GM06990 (cell line): ENCODE results near the gene VPS11.
"Not testable (repeated sequence)": the region's sequence is repeated elsewhere in the genome, so short reads cannot be mapped to it uniquely, and the experiment has no call there.

Source experiments
- DNase-seq: peaks from one replicate; pipeline ENCODE4 v3.0.0-alpha.2; 2011; ENCODE audit not compliant: insufficient read length; ENCODE audit errors: extremely low read depth
- H3K27me3 ChIP-seq: replicated peaks from 2 replicates; pipeline ENCODE4 v1.6.0; 2011; ENCODE audit warnings: low read length; ENCODE audit not compliant: control insufficient read depth, insufficient read depth
- H3K36me3 ChIP-seq: 2 replicates; pipeline ENCODE4 v1.5.1; 2011; ENCODE audit warnings: low read length; ENCODE audit not compliant: control insufficient read depth, insufficient read depth
- H3K4me3 ChIP-seq: replicated peaks from 2 replicates; pipeline ENCODE4 v1.5.1; 2011; ENCODE audit warnings: low read depth, mild to moderate bottlenecking, control low read depth, low read length
- CTCF ChIP-seq: IDR thresholded peaks from 2 replicates; pipeline ENCODE4 v1.5.1; 2011; ENCODE audit warnings: low read length, control low read depth, mild to moderate bottlenecking, inconsistent platforms; ENCODE audit not compliant: insufficient read depth, poor library complexity, severe bottlenecking

The VPS11 gene

GRCh38 chr11:119056421-119056999 lies 11.1 kb upstream of the VPS11 start:
- H3K4me3 ChIP-seq, result peak overlapping the region; percentile 99
- H3K27me3 ChIP-seq, result no peaks in the 10 kb centered on the region
- peaks cover 28% of the 10 kb centered on the region for H3K36me3 ChIP-seq
- peak; percentile 62 for DNase-seq
- TF ChIP-seq CTCF, result no peak

DNA sequence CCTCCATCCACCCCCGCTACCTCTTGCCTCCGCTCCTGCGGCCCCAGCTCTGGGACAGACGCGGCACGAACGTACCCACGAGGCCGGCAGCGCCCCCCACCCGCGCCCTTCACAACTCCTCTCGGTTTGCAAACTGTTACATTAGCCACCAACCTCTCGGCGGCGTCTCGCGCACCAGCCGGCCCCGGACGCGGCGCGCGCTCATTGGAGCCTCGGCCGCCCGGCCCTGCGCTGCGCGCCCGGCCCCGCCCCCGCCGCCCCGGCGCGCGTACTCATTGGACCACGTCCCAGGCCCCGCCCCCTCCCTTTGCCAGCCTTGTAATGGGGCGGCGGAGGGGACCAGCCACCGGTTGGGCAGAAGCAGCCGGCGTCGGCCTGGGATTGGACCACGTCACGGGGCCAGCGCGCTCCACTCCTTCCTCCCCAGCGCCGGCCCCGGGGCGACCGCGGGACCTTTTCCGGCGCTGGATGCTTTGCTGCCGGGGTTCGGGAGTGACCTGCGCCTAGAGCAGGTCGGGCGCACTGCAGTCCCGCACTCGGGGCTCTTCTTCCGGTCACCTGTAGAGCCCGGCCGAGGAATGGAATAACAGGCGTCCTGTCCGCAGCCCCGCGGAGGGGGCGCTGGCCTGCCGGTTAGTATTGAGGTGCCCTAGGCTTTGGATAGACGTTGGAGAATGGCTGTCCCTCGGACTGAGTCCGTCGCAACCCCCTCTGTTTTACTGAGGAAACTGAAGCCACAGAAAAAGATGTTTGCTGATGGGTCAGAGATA lies 10.4 kb upstream of the VPS11 start, which contains the start of gene HYOU1:
Gene HYOU1, minus strand, starts transcription at position 206 of the 770 bp plus-strand sequence. CDS start 1,045 bp downstream, outside the sequence.
- peaks cover 22% of the 10 kb centered on the region for H3K36me3 ChIP-seq
- peak within 1 kb of the TSS; percentile 99 for H3K4me3 ChIP-seq
- H3K27me3 ChIP-seq, result no peaks in the 10 kb centered on the region
- peak; percentile 26 for TF ChIP-seq CTCF
- peak; percentile 97 for DNase-seq

DNA sequence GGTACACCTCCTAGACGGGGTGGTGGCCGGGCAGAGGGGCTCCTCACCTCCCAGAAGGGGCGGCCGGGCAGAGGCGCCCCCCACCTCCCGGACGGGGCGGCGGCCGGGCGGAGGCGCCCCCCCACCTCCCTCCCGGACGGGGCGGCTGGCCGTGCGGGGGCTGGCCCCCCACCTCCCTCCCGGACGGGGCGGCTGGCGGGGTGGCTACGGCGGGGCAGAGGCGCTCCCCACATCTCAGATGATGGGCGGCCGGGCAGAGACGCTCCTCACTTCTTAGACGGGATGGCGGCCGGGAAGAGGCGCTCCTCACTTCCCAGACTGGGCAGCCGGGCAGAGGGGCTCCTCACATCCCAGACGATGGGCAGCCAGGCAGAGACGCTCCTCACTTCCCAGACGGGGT lies 8.5 kb upstream of the VPS11 start:
- H3K36me3 ChIP-seq, result peaks cover 12% of the 10 kb centered on the region
- H3K27me3 ChIP-seq, H3K4me3 ChIP-seq, DNase-seq: not testable (repeated sequence)

DNA sequence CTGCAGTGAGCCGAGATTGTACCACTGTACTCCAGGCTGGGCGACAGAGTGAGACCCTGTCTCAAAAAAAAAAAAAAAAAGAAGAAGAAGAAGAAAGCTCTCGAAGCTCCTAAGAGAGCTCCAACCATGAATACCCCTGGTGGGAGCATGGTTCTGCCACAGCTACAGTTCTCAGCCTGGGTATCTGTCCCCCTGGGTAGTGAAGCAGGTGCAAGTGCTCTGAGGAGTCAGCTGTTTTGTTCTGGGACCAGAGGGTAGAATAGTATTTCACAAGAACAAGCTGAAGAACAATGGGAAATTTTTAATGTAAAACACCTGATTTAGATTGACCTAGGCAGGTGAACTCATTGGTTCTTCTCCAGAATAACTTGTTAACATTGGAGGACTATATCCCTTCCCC lies 6.4 kb upstream of the VPS11 start:
- TF ChIP-seq CTCF, result no peak
- Histone ChIP-seq H3K4me3 (no peak overlapping the region), H3K36me3 (no peaks in the 10 kb centered on the region; the same call in 1 of the 2 replicates), H3K27me3 (no peaks in the 10 kb centered on the region)
- no peak for DNase-seq

GRCh38 chr11:119062779-119063178 lies 4.8 kb upstream of the VPS11 start:
- Histone ChIP-seq H3K27me3 (no peaks in the 10 kb centered on the region), H3K36me3 (no peaks in the 10 kb centered on the region; the same call in 1 of the 2 replicates), H3K4me3 (no peak overlapping the region)
- no peak for DNase-seq
- no peak for TF ChIP-seq CTCF

DNA sequence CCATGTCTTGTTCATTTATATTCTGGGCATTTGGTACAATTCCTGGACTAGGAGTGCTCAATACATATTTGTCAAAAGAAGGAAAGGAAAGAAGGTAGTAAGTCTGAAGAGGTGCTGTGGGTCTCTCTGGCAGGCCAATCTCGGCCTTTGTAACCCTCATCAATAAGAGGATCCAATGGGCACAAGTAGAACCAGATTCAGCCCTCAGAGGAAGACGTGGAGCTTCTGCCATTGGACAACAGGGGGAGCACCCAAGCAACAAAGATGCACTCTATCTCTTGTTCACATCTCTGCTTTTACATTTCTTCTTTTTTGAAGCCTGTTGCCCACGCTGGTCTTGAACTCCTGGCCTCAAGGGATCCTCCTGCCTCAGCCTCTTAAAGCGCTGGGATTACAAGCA lies 2.2 kb upstream of the VPS11 start:
- TF ChIP-seq CTCF, result peak; percentile 72
- Histone ChIP-seq H3K4me3 (no peak overlapping the region), H3K27me3 (no peaks in the 10 kb centered on the region), H3K36me3 (no peaks in the 10 kb centered on the region; the same call in 1 of the 2 replicates)
- no peak for DNase-seq
